ENCODE results near the gene ZNF668. TPM values are rescaled to one million over a fixed set of nuclear protein-coding genes. Genes with fewer than 3 reads are reported as not detected.
"Not testable (repeated sequence)": the region's sequence is repeated elsewhere in the genome, so short reads cannot be mapped to it uniquely, and the experiment has no call there.

The ZNF668 gene
- total and polyA plus RNA-seq, 4 donors, result 0.92 to 4.8 (median 3.9) TPM

GRCh38 chr16:31020536-31020935 is 53.5 kb downstream of the ZNF668 start (continued):
- TF ChIP-seq CTCF (IDR thresholded peaks at IDR 0.05; ENCODE audit: low read depth, low read length, missing input control), result no peak

DNA sequence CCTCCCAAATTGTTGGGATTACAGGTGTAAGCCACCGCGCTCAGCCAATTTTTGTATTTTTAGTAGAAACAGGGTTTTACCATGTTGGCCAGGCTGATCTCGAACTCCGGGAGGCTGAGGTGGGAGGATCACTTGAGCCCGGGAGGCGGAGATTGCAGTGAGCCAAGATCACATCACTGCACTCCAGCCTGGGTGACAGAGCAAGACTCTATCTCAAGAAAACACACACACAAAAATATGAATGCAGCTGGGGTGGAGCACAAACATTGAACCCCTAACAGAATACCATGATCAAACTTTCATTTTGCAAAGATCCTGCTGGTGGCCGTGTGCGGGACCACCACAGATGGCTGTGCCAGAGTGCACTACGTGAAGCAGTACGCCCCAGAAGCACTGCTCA is 56.3 kb downstream of the ZNF668 start:
- not testable (repeated sequence) for DNase-seq (ENCODE audit: low spot score); H3K4me3 ChIP-seq (ENCODE audit: low read depth in 1 of 3, low read length in 3 of 3); H3K27ac ChIP-seq (ENCODE audit: low read depth in 1 of 2, low read length in 2 of 2); H3K36me3 ChIP-seq (ENCODE audit: control insufficient read depth in 4 of 4, insufficient read depth in 3 of 4, low read depth in 1 of 4, low read length in 3 of 4); H3K9ac ChIP-seq (ENCODE audit: low read depth in 1 of 2, low read length in 2 of 2); H3K4me1 ChIP-seq (ENCODE audit: control insufficient read depth in 4 of 4, insufficient read depth in 4 of 4, low read length in 3 of 4); H3K9me3 ChIP-seq (ENCODE audit: control insufficient read depth in 4 of 4, low read length in 3 of 4); H3K27me3 ChIP-seq (ENCODE audit: control insufficient read depth in 4 of 4, insufficient read depth in 4 of 4, low read length in 3 of 4)
- WGBS, result 97% methylated on average over 10 of the region's 10 CpGs

- Histone ChIP-seq H3K27ac (ENCODE audit: low read depth in 1 of 2, low read length in 2 of 2) (no peak overlapping the region), H3K36me3 (ENCODE audit: control insufficient read depth in 4 of 4, insufficient read depth in 3 of 4, low read depth in 1 of 4, low read length in 3 of 4) (no peaks in the 10 kb centered on the region), H3K27me3 (ENCODE audit: control insufficient read depth in 4 of 4, insufficient read depth in 4 of 4, low read length in 3 of 4) (peaks cover 0 to 2% (median under 1%) of the 10 kb centered on the region in 4 donors), H3K9me3 (ENCODE audit: control insufficient read depth in 4 of 4, low read length in 3 of 4) (no peaks in the 10 kb centered on the region), H3K4me3 (ENCODE audit: low read depth in 1 of 3, low read length in 3 of 3) (no peak overlapping the region), H3K4me1 (ENCODE audit: control insufficient read depth in 4 of 4, insufficient read depth in 4 of 4, low read length in 3 of 4) (peaks cover 0 to 3% (median 0%) of the 10 kb centered on the region in 4 donors), H3K9ac (ENCODE audit: low read depth in 1 of 2, low read length in 2 of 2) (no peak overlapping the region)
- WGBS, result 75% methylated on average over 6 of the region's 6 CpGs
- DNase-seq (ENCODE audit: low spot score), result no peak
- TF ChIP-seq HNF4G (IDR thresholded peaks at IDR 0.05) (no peak), FOXA1 (IDR thresholded peaks at IDR 0.05) (no peak), ATF3 (IDR thresholded peaks at IDR 0.05) (no peak), HNF4A (conservative IDR thresholded peaks at IDR 0.05) (no peak), SP1 (IDR thresholded peaks at IDR 0.05) (peak; percentile 9), RAD21 (IDR thresholded peaks at IDR 0.05) (peak in 1 of 2 donors; percentile 44), RXRA (IDR thresholded peaks at IDR 0.05) (no peak), FOXA2 (IDR thresholded peaks at IDR 0.05) (no peak), TAF1 (conservative IDR thresholded peaks at IDR 0.05) (no peak), EGR1 (IDR thresholded peaks at IDR 0.05; ENCODE audit: low read depth in 2 of 2) (no peak)
These were observed 58.0 kb downstream of the ZNF668 start for GRCh38 chr16:31016018-31016417.

DNA sequence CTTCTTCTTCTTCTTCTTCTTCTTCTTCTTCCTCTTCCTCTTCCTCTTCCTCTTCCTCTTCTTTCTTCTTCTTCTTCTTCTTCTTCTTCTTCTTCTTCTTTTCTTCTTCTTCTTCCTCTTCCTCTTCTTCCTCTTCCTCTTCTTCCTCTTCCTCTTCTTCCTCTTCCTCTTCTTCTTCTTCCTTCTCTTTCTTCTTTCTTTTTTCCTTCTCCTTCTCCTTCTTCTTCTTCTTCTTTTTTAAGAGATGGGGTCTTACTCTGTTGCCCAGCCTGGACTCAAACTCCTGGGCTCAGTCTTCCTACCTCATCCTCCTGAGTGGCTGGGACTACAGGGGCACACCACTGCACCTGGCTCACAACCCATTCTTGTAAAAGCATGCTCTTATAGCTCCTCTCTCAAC is 60.7 kb downstream of the ZNF668 start:
- not testable (repeated sequence) for H3K27me3 ChIP-seq (ENCODE audit: control insufficient read depth in 4 of 4, insufficient read depth in 4 of 4, low read length in 3 of 4); DNase-seq (ENCODE audit: low spot score); H3K9me3 ChIP-seq (ENCODE audit: control insufficient read depth in 4 of 4, low read length in 3 of 4)

DNA sequence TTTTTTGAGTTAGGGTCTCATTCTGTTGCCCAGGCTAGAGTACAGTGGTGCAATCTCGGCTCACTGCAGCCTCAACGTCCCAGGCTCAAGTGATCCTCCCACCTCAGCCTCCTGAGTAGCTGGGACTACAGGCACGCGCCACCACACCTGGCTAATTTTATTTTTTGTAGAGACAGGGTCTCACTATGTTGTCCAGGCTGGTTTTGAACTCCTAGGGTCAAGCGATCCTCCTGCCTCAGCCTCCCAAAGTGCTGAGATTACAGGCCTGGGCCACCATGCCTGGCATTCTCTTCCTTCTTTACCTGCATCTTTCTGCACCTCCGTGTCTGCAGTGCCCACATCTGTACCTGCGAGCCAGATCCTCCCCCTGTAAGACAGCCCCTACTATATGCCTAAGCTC is 62.2 kb downstream of the ZNF668 start:
- H3K9ac ChIP-seq (ENCODE audit: low read depth in 1 of 2, low read length in 2 of 2); H3K27me3 ChIP-seq (ENCODE audit: control insufficient read depth in 4 of 4, insufficient read depth in 4 of 4, low read length in 3 of 4); H3K4me1 ChIP-seq (ENCODE audit: control insufficient read depth in 4 of 4, insufficient read depth in 4 of 4, low read length in 3 of 4); DNase-seq (ENCODE audit: low spot score); H3K9me3 ChIP-seq (ENCODE audit: control insufficient read depth in 4 of 4, low read length in 3 of 4); H3K36me3 ChIP-seq (ENCODE audit: control insufficient read depth in 4 of 4, insufficient read depth in 3 of 4, low read depth in 1 of 4, low read length in 3 of 4); H3K27ac ChIP-seq (ENCODE audit: low read depth in 1 of 2, low read length in 2 of 2); H3K4me3 ChIP-seq (ENCODE audit: low read depth in 1 of 3, low read length in 3 of 3): not testable (repeated sequence)
- WGBS, result 72% methylated on average over 7 of the region's 7 CpGs

More for the DNA sequence above, 60.7 kb downstream of the ZNF668 start:
- H3K36me3 ChIP-seq (ENCODE audit: control insufficient read depth in 4 of 4, insufficient read depth in 3 of 4, low read depth in 1 of 4, low read length in 3 of 4); H3K27ac ChIP-seq (ENCODE audit: low read depth in 1 of 2, low read length in 2 of 2); H3K4me3 ChIP-seq (ENCODE audit: low read depth in 1 of 3, low read length in 3 of 3); H3K9ac ChIP-seq (ENCODE audit: low read depth in 1 of 2, low read length in 2 of 2); H3K4me1 ChIP-seq (ENCODE audit: control insufficient read depth in 4 of 4, insufficient read depth in 4 of 4, low read length in 3 of 4): not testable (repeated sequence)

Other genes with a start within 250 kb of the ZNF668 start
- gene BCL7C, start 180.2 kb downstream of the ZNF668 start, total RNA-seq, result 1 to 10 TPM; 3.4 to 6.1 TPM
- 1 to 10 TPM; 4.9 to 7.1 TPM for gene BCL7C, start 180.2 kb downstream of the ZNF668 start, polyA plus RNA-seq
- gene CTF1, start 177.6 kb downstream of the ZNF668 start, total RNA-seq, result under 1 TPM in 1 of 2 donors, not detected in 1; 0.75 TPM
- gene CTF1, start 177.6 kb downstream of the ZNF668 start, polyA plus RNA-seq, result under 1 TPM; 0.19 to 0.35 TPM
- 1 to 10 TPM; 3.0 to 4.8 TPM for gene FBXL19, start 150.7 kb downstream of the ZNF668 start, total RNA-seq
- 1 to 10 TPM in 1 of 2 donors, under 1 TPM in 1; 0.31 to 2.4 TPM for gene FBXL19, start 150.7 kb downstream of the ZNF668 start, polyA plus RNA-seq
- 10 to 100 TPM; 26.6 to 39.1 TPM for gene ORAI3, start 125.2 kb downstream of the ZNF668 start, total RNA-seq
- 10 to 100 TPM; 28.8 to 34.1 TPM for gene ORAI3, start 125.2 kb downstream of the ZNF668 start, polyA plus RNA-seq
- gene SETD1A, start 116.5 kb downstream of the ZNF668 start, total RNA-seq, result 1 to 10 TPM; 3.6 to 3.8 TPM
- gene SETD1A, start 116.5 kb downstream of the ZNF668 start, polyA plus RNA-seq, result 1 to 10 TPM; 2.7 to 4.9 TPM
- 10 to 100 TPM; 23.9 to 84.8 TPM for gene HSD3B7, start 89.0 kb downstream of the ZNF668 start, total RNA-seq
- 10 to 100 TPM; 74.0 to 93.9 TPM for gene HSD3B7, start 89.0 kb downstream of the ZNF668 start, polyA plus RNA-seq
- 1 to 10 TPM in 1 of 2 donors, under 1 TPM in 1; 0.09 to 1.2 TPM for gene STX1B, start 63.6 kb downstream of the ZNF668 start, total RNA-seq
- under 1 TPM; 0.19 to 0.82 TPM for gene STX1B, start 63.6 kb downstream of the ZNF668 start, polyA plus RNA-seq
- 10 to 100 TPM; 11.4 to 19.8 TPM for gene STX4, start 40.7 kb downstream of the ZNF668 start, total RNA-seq
- 10 to 100 TPM; 14.9 to 22.1 TPM for gene STX4, start 40.7 kb downstream of the ZNF668 start, polyA plus RNA-seq
- gene ZNF646, start 182 bp upstream of the ZNF668 start, total RNA-seq, result 1 to 10 TPM; 5.4 to 9.6 TPM
- 1 to 10 TPM in 1 of 2 donors, under 1 TPM in 1; 0.89 to 2.7 TPM for gene ZNF646, start 182 bp upstream of the ZNF668 start, polyA plus RNA-seq
- gene PRSS53, start 14.7 kb upstream of the ZNF668 start, total RNA-seq, result 10 to 100 TPM in 1 of 2 donors, under 1 TPM in 1; 0.51 to 14.5 TPM
- gene PRSS53, start 14.7 kb upstream of the ZNF668 start, polyA plus RNA-seq, result 1 to 10 TPM; 1.6 to 4.4 TPM
- gene VKORC1, start 20.6 kb upstream of the ZNF668 start, total RNA-seq, result 100 to 1,000 TPM in 1 of 2 donors, 10 to 100 TPM in 1; 29.9 to 166 TPM
- 100 to 1,000 TPM; 360 to 519 TPM for gene VKORC1, start 20.6 kb upstream of the ZNF668 start, polyA plus RNA-seq
- 10 to 100 TPM; 10.0 to 29.5 TPM for gene BCKDK, start 34.1 kb upstream of the ZNF668 start, total RNA-seq
- gene BCKDK, start 34.1 kb upstream of the ZNF668 start, polyA plus RNA-seq, result 10 to 100 TPM; 40.2 to 41.6 TPM
- 10 to 100 TPM; 20.9 to 37.4 TPM for gene KAT8, start 43.4 kb upstream of the ZNF668 start, total RNA-seq
- 10 to 100 TPM; 15.9 to 18.3 TPM for gene KAT8, start 43.4 kb upstream of the ZNF668 start, polyA plus RNA-seq
- gene PRSS8, start 61.5 kb upstream of the ZNF668 start, total RNA-seq, result 1 to 10 TPM; 1.1 to 8.3 TPM
- 10 to 100 TPM in 1 of 2 donors, 1 to 10 TPM in 1; 8.5 to 50.1 TPM for gene PRSS8, start 61.5 kb upstream of the ZNF668 start, polyA plus RNA-seq
- gene PRSS36, start 75.8 kb upstream of the ZNF668 start, total RNA-seq, result under 1 TPM; 0.09 to 0.50 TPM
- gene PRSS36, start 75.8 kb upstream of the ZNF668 start, polyA plus RNA-seq, result 1 to 10 TPM in 1 of 2 donors, under 1 TPM in 1; 0.74 to 2.1 TPM
- gene FUS, start 105.9 kb upstream of the ZNF668 start, total RNA-seq, result 10 to 100 TPM; 36.4 to 51.5 TPM
- gene FUS, start 105.9 kb upstream of the ZNF668 start, polyA plus RNA-seq, result 10 to 100 TPM in 1 of 2 donors, 1 to 10 TPM in 1; 7.5 to 42.3 TPM
- gene PYCARD, start 128.5 kb upstream of the ZNF668 start, total RNA-seq, result 10 to 100 TPM in 1 of 2 donors, 1 to 10 TPM in 1; 6.7 to 35.9 TPM
- gene PYCARD, start 128.5 kb upstream of the ZNF668 start, polyA plus RNA-seq, result 10 to 100 TPM in 1 of 2 donors, 1 to 10 TPM in 1; 9.7 to 11.8 TPM
- under 1 TPM in 1 of 2 donors, not detected in 1; under 0.01 TPM for gene TRIM72, start 139.9 kb upstream of the ZNF668 start, total RNA-seq
- under 1 TPM; 0.02 to 0.10 TPM for gene TRIM72, start 139.9 kb upstream of the ZNF668 start, polyA plus RNA-seq
- not detected for gene PYDC1, start 142.9 kb upstream of the ZNF668 start, total RNA-seq
- gene PYDC1, start 142.9 kb upstream of the ZNF668 start, polyA plus RNA-seq, result not detected
- gene ITGAM, start 185.7 kb upstream of the ZNF668 start, total RNA-seq, result 10 to 100 TPM in 1 of 2 donors, 1 to 10 TPM in 1; 5.3 to 10.1 TPM
- 1 to 10 TPM in 1 of 2 donors, under 1 TPM in 1; 0.65 to 2.9 TPM for gene ITGAM, start 185.7 kb upstream of the ZNF668 start, polyA plus RNA-seq

Measured in liver (tissue), 9 donors.